Inflammatory macrophage treated with lipopolysaccharide for 4 hours (primary cell): ENCODE results near the gene TRIL.

Experiments
- DNase-seq: peaks from one replicate; pipeline ENCODE4 v3.0.0-alpha.2; 2020

TRIL gene

DNA sequence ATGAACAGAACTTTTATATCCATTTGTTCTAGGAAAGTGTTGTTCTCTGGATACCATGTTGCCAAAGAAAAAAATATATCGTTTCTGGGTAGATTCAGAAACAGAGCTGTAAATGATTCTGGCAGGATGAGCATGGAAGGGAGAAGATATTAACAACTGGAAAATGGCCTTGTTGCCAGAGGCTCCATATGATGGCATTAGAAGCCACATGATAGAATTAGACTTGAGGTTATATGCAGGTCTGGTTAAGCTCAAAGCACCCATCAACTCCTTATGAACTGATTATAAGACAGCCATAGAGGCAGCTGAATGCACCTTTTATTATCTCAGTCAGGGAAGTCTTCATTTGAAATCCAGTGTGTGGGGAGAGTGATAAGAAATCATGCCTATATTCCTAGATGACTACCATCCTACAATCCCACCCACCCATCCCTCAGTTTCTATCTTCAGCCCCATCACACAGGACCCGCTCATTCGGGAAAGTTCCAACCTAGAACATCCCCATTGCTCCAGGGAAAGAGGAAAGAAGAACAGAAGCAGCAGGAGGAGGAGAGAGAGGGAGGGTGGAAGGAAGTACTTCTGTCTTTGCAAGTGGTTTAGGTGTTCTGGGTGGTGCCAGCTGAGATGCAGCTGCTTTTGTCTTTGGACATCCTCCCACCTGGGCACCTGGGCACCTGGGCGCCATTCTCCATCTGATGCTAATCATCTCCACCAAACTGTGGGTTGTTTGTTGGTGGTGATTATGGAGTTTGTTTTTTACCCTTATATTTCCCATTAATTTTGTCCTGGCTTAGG lies 25.5 kb upstream of the TRIL start:
- no peak for DNase-seq

DNA sequence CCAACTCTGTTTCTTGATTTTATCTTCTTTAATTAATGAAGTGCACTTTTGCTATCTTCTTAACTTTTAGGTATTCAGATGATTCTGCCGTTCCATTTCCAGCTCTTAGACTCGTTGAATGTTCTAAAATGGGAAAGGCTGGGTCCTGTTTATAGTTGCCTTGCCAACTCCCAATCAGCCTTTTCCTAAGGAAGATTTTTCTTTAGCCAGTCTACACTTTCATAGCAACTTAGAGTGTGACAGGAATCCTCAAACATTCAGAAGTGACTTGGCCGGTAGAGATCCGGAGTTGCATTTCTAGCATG lies 23.0 kb upstream of the TRIL start:
- no peak for DNase-seq

DNA sequence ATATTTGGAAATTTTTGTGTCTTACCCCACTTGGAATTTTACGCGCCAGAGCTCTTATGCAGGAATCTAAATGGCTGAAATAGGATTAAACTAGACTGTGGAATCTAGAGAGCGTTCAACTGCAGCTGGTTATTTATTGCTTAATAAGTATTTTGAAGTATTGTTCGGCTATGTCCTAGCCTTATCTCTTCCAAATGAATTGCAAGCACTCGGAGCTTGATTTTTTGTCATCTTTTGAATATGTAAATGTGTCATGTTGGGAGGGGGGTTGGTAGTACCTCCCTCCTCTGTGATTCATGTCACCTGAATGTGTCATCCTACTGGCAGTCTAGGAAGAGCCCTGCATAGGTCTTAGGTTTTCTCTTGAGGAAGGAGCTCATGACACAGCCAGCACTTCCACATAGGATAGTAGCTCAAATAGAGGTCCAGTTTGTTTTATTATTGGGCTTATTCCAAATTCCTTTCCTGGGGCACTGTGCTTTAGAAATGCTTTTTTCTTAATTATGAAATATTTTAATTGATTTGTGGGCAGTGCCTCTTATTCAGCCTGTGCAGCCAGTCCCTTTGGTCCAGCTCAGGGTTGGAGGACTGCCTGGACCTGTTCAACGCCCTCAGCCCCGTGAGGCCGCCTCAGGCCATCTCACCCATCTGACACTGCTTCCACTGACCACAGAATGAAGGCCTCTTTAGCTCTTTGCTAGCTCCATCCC lies 22.5 kb upstream of the TRIL start:
- DNase-seq = no peak

DNA sequence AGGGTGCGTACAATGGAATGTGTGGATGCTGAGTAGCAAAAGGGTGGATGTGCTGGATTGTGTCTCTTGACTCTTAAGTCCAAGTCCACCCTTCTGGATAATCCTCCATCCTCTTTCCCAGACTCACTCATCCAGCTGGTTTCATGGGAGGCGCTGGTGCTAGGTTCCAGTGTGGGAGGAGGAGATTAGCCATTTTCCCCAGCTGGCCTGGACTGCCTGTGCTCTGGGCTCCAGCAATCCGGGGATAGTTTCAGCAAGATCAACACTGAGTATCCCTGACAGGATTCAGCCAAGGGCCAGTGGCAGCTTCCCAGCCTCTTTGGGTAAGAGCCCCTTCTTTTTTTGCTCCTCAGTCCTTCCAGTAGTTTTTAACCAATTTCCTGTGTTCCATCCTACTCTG lies 21.6 kb upstream of the TRIL start:
- DNase-seq = no peak

DNA sequence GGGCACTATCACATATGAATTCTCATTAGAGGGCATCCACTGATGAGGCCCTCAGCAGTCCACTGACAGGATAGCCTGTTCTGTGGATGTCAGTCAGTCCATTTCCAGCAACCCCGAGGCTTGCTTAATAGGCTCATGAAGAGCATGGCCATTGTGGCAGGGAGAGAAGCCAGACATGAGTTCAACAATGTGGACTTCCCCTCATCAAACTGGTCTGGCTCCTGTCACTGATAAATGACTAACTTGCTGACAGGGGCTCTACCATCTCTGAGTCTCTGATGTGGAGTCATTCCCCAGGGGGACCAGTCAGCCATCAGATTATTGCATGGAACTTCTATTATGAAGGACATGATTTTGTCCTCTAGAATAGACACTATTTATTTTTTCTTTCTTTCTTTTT lies 19.8 kb upstream of the TRIL start:
- DNase-seq = no peak

DNA sequence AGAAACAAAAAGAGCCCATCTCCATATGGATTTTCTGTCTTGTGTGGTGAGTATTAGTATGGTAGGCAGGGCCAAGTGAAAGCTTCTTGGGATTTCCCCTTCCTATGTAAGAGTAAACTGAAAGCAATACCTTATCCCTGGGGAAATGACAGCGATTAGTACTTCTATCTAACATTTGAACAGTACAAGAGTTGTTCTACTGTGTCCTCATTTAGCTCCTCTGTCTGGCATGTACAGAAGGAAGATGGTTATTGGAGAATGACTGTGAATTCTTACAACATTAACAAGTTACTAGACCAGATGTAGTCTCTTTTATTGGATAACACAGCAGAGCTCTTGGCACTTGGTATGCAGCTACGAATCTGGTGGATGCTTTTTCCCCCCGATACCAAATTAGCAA lies 17.9 kb upstream of the TRIL start:
- peak; percentile 18 for DNase-seq

DNA sequence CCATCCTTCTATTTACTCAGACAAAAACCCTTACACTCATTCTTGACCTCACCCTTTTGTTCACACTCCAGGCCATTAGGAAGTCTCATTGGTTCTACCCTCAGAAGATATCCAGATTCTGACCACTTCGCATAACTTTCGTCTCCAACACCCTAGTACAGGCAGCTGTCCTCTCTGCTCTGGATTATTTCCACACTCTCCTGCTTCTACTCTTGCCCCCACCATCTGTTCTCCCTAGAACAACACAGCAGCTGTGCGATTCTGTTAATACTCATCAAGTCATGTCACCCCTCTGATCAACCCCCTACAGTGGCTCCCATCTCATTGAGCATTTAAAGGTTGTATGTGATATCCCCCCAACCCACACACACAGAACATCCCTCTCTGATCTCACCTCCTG lies 15.5 kb upstream of the TRIL start:
- DNase-seq = no peak

DNA sequence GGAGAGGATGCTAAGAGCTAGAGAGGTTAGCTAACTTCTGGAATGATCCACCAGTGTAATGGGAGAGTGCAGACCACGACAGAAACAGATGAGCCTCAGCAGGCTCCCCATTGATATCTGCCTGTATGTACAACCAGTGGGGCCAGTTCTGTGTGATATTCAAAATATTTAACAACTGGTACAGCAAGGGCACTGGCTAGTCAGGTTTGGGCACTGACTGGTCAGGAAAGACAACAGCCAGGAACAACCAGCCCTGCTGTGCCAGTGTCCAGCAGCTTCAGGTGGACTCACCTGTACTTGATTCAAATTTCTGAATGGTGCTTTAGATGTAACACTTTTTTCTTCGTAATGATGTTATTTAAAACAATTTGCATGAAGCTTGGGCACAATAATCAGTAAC lies 5.9 kb upstream of the TRIL start:
- DNase-seq = no peak

DNA sequence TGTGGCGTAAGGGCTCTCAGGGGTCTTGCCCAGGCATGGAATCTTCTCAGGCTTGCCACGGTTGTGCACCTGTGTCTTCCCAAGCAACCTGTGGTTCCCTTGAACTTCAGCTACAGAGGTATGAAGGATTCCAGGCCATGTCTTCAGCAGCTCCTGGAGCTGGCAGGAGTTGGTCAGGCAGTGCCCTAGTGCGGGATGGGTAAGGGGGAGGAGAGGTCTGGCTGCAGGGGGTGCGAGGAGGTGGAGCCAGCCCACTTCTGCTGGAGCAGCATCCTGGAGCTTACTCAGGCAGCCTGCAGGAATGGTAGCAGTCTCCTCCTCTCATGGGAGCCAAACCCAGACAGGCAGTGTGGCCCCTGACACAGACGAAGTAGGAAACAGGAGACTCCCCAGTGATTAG lies 3.8 kb upstream of the TRIL start:
- no peak for DNase-seq

DNA sequence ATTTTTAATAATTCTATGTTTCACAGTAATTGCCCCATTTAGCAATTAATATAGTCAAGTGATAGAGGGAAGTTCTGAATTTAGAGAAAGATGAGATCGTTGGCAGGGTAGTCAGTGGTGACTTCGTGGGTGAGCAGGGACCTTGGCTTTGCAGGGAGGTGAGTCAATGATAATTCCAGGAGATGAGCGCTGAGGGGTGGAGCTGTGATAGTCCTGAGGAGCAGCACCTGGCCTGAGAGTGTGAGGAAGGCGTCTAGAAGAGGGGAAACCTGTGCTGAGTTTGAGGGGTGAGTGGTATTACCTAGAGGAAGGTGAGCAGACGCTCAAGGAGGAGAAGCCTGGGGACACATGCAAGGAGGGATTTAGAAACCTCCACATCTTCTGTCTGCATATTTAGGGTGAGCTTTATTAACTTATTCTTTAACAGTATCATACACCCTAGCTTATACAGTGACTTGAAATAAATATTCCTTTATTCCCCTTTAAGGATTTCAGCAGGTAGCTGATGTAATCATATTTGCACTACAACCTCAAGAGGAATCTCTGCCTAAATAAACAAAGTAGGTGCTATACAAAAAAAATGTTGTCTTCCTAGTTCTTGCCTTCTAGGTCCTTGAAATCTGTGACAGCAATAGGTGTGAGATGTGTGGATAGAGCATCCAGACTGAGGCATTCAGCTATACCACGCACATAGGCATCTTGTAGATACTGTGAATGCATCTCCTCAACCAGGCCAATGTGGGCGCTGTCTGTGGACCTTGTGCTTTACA lies 2.1 kb upstream of the TRIL start:
- DNase-seq = peak; percentile 2

DNA sequence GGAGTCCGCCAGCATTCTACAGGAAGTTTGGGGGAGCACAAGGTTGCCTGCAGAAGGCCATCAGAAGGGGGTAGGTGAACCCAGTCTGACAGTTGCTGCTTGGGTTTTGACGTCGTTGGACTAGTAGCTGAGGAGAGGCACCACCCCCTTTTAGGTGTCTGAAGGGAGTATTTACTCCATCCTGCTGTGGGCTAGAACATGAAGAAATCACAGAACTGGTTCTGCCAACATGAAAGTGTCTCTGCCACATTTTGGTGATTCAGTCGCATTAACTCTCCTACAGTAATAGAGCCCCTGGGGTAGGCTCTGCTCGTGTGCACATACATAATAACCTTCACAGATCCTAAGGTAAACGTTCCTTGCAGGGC lies 834 bp upstream of the TRIL start:
- no peak for DNase-seq

DNA sequence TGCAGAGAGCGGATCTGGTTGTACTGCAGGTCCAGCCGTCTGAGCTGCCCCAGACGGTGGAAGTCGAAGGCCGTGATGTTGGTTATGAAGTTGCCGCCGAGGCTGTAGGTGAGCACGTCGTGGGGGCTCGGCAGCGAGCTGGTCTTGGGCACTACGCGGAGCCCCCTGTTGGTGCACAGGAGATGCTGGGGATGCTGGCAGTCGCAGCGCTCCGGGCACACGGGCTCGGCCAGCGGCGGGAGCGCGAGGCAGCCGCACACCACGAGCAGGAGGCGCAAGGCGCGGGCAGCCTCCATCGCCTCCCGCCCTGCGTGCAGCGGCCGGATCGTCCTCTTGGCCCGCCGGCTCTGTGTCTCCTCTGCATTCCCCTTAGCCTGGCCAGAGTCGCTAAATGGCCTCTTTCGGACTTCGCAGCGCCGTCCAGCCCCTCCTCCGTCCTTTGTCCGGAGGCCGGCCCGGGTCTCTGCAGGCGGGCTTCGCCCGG lies 337 bp downstream of the TRIL start:
- peak; percentile 1 for DNase-seq

DNA sequence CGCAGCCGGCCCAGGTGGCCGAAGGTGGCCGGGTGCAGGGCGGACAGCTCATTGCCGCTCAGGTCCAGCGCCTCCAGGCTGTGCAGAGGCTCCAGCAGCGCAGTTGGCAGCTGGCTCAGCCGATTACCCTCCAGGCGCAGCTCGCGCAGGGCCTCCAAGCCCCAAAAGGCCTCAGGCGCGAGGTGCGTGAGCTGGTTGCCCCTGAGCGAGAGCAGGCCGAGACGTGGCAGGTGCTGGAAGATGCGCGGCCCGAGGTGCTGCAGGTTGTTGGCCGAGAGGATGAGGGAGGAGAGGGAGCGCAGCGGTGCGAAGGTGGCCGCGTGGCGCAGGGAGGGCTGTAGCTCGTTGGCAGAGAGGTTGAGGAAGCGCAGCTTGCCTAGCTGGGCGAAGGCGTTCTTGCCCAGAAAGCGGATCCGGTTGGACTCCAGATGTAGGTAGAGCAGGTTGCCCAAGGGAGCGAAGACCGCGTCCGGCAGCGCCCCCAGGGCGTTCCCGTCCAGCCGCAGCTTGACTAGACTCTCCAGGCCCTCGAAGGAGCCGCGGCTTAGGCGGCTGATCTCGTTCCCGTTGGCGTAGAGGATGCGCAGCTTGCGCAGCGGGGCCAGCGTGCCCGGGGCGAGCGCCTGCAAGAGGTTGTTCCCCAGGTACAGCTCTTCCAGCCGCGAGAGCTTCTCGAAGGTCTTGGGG lies 923 bp downstream of the TRIL start:
- peak; percentile 19 for DNase-seq

DNA sequence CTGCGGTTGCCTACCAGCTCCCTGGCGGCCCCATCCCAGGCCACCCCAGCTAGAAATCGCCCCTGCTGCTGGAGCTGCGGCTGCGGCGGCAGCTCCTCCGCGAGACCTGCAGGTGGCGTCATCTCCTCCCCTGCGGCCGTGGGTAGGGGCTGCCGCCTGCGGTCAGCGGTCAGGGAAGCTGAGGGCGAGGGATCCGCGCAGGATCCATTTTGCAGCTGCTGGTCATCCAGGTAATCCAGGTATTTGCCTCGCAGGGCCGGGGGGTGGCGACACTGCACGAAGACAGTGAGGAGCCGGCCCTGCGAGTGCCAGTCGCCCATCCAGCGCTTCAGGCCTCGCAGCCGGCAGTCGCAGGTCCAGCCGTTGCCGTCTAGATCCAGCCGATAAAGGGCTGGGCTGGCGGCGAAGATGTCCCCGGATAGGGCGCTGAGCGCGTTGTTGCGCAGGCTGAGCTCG lies 1.5 kb downstream of the TRIL start:
- DNase-seq = peak; percentile 32

DNA sequence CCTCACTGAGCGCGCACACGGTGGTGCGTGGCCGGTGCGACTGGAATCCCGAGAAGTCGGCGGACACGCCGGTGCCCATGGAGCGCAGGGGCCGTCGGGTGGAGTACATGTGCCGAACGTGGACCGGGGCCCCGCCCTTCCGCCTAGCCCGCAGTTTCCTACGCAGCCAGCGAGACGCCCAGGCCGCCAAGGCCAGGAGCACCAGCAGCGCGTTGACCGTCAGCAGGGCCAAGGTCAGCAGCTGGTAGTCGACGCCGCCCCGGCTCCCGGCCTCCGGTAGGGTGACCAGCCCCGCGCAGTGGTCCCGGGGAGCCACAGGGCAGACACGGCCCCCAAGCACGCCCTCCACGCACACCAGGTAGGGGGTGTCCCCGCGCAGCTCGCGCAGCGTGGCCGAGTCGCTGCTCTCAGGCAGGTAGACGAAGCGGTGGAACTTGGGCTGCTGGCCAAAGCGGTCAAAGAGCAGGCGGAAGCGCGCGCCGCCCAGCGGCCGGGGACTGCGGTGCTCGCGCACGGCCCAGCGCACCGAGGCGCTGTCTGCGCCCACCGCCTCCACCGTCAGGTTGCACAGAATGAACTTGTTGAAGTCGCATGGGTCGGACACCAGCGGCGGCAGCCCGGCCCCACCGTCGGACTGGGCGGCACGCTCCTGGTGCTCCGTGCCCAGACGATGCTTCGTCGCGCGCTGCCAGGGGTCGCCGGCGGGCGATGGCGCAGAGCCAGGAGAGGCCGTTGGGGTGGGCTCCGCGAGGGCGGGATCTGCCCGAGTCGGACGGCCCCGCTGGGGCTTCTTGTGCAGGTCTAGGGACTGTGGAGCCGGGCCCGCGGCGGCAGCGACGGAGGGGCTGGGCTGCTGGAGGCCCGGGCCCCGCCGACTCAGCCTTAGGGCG lies 2.2 kb downstream of the TRIL start:
- peak; percentile 45 for DNase-seq

DNA sequence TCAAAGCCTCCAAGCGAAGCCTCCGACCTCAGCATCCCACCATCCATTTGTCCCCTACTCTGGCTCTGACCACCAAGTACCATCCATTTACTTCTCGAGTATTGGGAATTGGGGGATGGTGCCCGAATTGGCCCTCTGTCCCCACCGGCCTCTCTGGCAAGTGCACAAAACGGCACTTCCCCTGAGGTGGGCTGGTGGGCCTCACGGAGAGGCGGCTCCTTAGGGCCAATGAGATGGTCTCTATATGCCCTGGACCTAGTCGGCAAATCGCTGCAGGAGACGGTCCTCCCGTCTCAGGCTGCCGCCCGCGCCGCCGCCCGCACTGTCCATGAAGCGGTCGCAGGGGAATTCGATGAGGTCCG lies 2.8 kb downstream of the TRIL start:
- no peak for DNase-seq

DNA sequence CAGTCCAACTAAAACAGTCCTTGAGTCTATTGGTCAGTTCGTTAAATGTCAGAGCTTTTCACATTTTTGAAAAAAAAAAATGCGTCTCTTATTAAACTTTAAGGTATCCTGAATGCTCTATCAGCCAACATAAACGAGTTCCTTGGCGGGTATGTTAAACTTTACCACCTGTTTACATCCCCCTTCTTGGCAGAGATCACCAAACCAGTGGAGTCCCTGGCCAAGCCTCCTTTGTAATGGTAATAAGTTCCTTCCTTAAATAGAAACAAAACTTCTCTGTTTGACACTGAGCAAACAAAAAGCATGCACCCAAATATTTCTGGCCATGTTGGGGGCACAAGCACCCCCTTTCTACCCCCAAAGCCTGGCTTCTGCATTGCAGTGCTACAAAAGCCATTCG lies 3.2 kb downstream of the TRIL start:
- no peak for DNase-seq

DNA sequence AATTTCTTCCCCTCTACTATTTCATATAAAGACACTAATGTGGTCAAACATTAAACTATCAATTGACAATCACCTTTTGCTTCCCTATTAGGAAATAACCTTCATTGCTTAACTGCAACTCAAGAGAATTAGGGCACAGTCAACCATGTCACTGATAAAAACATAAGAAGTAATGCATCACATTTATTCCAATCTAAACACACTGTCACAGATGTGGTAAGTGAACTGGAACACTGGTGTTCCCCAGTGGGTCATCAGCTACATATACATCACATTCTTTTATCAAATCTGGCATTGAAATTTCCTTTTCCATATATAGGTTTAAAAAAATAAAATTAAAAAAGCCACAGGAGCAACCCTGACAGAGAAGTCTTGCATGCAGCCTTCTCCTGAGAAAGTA lies 3.7 kb downstream of the TRIL start:
- no peak for DNase-seq

DNA sequence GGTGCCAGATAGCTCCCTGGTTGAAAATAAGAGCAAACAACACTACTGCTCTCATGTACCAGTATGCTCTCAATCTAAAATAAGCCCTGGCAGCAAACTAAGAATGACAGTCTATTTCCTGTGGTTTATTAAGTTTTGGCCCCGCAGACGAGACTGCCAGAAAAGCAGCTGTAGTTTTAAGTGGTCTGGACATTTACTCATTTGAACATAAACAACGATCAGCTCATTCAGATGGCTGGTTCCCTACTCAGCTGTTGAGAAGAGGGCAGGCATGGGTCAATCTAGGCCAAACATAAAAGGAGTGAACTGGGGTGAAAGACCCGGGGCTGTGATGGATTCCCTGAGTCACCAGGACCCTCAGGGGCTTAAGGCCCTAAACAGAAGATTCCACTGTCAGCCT lies 4.5 kb downstream of the TRIL start:
- DNase-seq = no peak

DNA sequence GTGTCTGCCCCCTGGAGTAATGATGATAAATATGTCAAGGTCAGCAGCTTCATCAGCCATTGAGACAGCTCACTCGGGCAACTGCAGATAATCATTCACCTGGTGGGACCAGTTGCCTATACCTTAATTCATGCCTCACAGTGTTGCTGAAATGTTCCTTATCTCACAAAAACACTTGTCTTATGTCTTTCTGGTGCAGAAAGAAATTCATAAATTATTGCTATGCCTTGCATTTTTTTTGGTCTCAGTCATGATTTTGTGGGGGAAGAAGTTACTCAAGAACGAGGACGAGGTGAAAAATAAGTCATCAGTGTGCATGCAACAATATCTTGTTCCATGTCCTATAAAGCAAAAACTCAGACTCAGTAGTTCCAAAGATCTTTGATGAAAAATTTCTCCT lies 16.0 kb downstream of the TRIL start:
- DNase-seq = no peak

DNA sequence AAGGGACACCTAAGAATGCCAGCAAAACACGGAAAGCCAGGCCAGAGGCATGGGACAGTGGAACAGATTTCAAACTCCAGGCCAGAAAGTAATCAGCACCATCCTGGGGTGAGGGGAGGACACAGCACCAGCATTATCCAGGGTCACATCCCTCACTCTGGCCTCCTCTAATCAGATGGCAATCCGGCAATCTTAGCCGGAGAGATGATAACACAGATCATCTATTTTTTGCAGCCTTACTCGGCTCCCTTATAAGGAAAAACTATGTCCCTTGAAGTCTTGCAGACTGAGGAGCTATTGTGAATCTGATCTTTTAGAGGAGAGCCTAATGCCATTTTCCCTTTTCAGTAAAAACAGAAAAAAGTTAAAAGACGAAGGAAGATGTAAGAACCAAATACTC lies 16.5 kb downstream of the TRIL start:
- no peak for DNase-seq

DNA sequence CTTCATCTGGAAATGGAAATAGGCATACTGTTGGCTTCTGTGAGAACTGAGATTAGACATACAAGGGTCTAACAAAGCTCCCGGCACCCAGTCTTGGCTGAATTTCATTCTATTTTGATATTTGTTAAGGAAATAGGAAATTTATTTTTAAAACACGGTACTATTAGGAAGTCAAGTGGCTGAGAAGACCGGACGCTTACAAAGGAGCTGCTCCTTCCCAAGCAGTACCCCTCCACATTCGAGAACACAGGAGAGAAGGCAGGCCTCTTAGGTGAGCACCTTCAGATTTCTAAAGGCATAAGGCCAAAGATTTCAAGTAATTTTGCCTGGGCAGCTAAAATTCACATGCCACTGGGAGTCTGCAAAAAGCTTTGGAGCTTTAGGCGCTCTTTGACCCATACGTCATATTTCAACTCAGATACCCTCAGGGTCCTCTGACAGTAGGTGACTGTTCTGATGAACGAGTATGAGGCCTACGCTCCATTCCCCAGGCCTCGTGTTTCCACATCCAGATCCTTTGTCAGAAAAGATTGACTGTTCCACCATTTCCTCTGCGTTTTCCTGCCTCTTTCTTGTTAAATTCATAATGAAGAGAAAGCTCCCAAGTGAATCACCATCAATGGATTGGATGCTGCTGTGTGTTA lies 17.3 kb downstream of the TRIL start:
- DNase-seq = no peak
